ENCODE measurements around the gene PPIL1. TPM values are rescaled to one million over a fixed set of nuclear protein-coding genes. Genes with fewer than 3 reads are reported as not detected.

Gene PPIL1
- polyA plus RNA-seq, 1 donor (not counting 4 experiments of a cell fraction or from before 2014, with no cell fraction given) = 45.5 TPM

GRCh38 chr6:36845233-36845632 lies 29.4 kb downstream of the PPIL1 start:
- Histone ChIP-seq H3K79me2 (ENCODE audit: control insufficient read depth, insufficient read depth, low read length) (no peaks in the 10 kb centered on the region), H3K9me1 (ENCODE audit: control insufficient read depth, extremely low read depth, insufficient read depth, low read length) (no peaks in the 10 kb centered on the region), H3K27me3 (ENCODE audit: control insufficient read depth, extremely low read depth, insufficient read depth, low read length) (peaks cover 12% of the 10 kb centered on the region), H3K4me2 (ENCODE audit: control insufficient read depth, extremely low read depth, insufficient read depth, low read depth, low read length) (no peak overlapping the region), H4K20me1 (ENCODE audit: control insufficient read depth, extremely low read depth, insufficient read depth, low read length) (no peaks in the 10 kb centered on the region), H2AFZ (ENCODE audit: control insufficient read depth, low read length) (no peak overlapping the region), H3K4me1 (ENCODE audit: control insufficient read depth, extremely low read depth, insufficient read depth, low read length) (peaks cover 15% of the 10 kb centered on the region), H3K9ac (ENCODE audit: control insufficient read depth, extremely low read depth, insufficient read depth, low read length) (no peak overlapping the region), H3K4me3 (ENCODE audit: control insufficient read depth in 2 of 3, extremely low read depth in 1 of 3, insufficient read depth in 2 of 3, low read depth in 1 of 3, low read length in 3 of 3) (no peak overlapping the region), H3K9me3 (ENCODE audit: control insufficient read depth, low read depth, low read length) (no peaks in the 10 kb centered on the region), H3K36me3 (ENCODE audit: control insufficient read depth in 2 of 2, extremely low read depth in 1 of 2, insufficient read depth in 2 of 2, low read length in 2 of 2) (no peaks in the 10 kb centered on the region), H3K27ac (ENCODE audit: control insufficient read depth, insufficient read depth, low read length) (no peak overlapping the region)
- FAIRE-seq = no peak
- dilution Hi-C loops (cut with MboI; ENCODE audit: extremely low pct_ligation_motif_present, low sequenced_read_pairs) = no loop called here
- no peak for TF ChIP-seq EZH2 (IDR thresholded peaks at IDR 0.05; ENCODE audit: low read length)
- TF ChIP-seq, protein P1, sequence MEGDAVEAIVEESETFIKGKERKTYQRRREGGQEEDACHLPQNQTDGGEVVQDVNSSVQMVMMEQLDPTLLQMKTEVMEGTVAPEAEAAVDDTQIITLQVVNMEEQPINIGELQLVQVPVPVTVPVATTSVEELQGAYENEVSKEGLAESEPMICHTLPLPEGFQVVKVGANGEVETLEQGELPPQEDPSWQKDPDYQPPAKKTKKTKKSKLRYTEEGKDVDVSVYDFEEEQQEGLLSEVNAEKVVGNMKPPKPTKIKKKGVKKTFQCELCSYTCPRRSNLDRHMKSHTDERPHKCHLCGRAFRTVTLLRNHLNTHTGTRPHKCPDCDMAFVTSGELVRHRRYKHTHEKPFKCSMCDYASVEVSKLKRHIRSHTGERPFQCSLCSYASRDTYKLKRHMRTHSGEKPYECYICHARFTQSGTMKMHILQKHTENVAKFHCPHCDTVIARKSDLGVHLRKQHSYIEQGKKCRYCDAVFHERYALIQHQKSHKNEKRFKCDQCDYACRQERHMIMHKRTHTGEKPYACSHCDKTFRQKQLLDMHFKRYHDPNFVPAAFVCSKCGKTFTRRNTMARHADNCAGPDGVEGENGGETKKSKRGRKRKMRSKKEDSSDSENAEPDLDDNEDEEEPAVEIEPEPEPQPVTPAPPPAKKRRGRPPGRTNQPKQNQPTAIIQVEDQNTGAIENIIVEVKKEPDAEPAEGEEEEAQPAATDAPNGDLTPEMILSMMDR (optimal IDR thresholded peaks at IDR 0.05 in 1 of 3, IDR thresholded peaks at IDR 0.05 in 1 of 3, conservative IDR thresholded peaks at IDR 0.05 in 1 of 3; ENCODE audit: extremely low read depth in 1 of 3, insufficient read depth in 2 of 3, low read length in 3 of 3) = no peak
- no peak for DNase-seq (ENCODE audit: low read depth, low spot score)

DNA sequence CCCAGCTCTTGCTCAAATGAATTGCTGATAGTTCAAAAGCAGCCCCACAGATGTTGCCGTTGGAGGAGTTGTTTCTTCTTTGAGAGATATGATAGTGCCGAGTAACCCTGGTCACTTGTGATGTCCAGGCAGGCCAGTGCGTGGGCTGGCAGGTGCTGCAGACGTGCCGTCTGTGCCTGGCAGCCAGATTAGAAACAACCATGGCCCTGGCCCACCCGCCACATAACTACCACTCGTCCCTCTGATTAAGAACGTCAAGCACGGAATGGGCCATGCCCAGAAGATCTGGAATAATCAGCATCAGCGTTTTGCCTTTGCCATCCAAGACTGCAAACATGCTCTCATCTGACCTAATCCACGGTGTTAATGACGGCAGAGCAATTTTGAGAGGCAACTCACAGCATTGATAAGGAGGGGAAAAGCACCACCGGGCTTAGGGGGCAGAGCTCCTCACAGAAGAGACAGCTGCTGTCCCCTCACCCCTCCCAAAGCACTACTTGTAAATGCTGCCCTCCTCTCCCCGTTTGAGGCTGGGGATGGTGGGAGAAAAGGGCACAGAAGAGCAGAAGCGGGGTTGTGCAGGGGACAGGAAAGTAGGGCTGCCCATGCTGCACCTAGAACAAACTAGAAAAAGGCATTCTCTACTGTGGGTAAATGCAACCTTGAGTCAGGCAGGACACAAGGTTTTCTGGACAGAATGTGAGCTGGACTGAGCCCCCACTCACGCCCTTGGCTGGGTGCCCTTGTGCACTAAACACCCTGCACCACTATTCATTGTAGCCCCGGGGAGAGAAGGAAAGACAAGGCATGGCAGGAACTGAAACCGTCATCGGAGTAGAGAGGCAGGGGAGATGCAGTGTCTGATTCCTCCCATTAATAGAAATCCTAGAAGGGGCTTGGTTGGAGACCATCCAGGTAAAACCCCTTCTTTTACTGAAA lies 30.1 kb downstream of the PPIL1 start:
- H3K9me3 ChIP-seq (ENCODE audit: control insufficient read depth, low read depth, low read length) = no peaks in the 10 kb centered on the region
- peaks cover 13% of the 10 kb centered on the region for H3K4me1 ChIP-seq (ENCODE audit: control insufficient read depth, extremely low read depth, insufficient read depth, low read length)
- peaks cover 20% of the 10 kb centered on the region for H3K27me3 ChIP-seq (ENCODE audit: control insufficient read depth, extremely low read depth, insufficient read depth, low read length)
- DNase-seq (ENCODE audit: low read depth, low spot score) (no peak), FAIRE-seq (no peak)
- H4K20me1 ChIP-seq (ENCODE audit: control insufficient read depth, extremely low read depth, insufficient read depth, low read length) = no peaks in the 10 kb centered on the region
- H3K4me2 ChIP-seq (ENCODE audit: control insufficient read depth, extremely low read depth, insufficient read depth, low read depth, low read length) = no peak overlapping the region
- dilution Hi-C loops (cut with MboI; ENCODE audit: extremely low pct_ligation_motif_present, low sequenced_read_pairs) = no loop called here
- no peaks in the 10 kb centered on the region for H3K79me2 ChIP-seq (ENCODE audit: control insufficient read depth, insufficient read depth, low read length)
- TF ChIP-seq EZH2 (IDR thresholded peaks at IDR 0.05; ENCODE audit: low read length) = no peak
- TF ChIP-seq, protein P1 (optimal IDR thresholded peaks at IDR 0.05 in 1 of 3, IDR thresholded peaks at IDR 0.05 in 1 of 3, conservative IDR thresholded peaks at IDR 0.05 in 1 of 3; ENCODE audit: extremely low read depth in 1 of 3, insufficient read depth in 2 of 3, low read length in 3 of 3) = no peak
- no peak overlapping the region for H3K4me3 ChIP-seq (ENCODE audit: control insufficient read depth in 2 of 3, extremely low read depth in 1 of 3, insufficient read depth in 2 of 3, low read depth in 1 of 3, low read length in 3 of 3)
- no peaks in the 10 kb centered on the region for H3K36me3 ChIP-seq (ENCODE audit: control insufficient read depth in 2 of 2, extremely low read depth in 1 of 2, insufficient read depth in 2 of 2, low read length in 2 of 2)
- H3K9me1 ChIP-seq (ENCODE audit: control insufficient read depth, extremely low read depth, insufficient read depth, low read length) = no peaks in the 10 kb centered on the region
- H3K27ac ChIP-seq (ENCODE audit: control insufficient read depth, insufficient read depth, low read length) = no peak overlapping the region
- H2AFZ ChIP-seq (ENCODE audit: control insufficient read depth, low read length) = no peak overlapping the region
- no peak overlapping the region for H3K9ac ChIP-seq (ENCODE audit: control insufficient read depth, extremely low read depth, insufficient read depth, low read length)

Data from keratinocyte (primary cell).